ENCODE results near the gene BBLN.

- TF ChIP-seq, protein P1, sequence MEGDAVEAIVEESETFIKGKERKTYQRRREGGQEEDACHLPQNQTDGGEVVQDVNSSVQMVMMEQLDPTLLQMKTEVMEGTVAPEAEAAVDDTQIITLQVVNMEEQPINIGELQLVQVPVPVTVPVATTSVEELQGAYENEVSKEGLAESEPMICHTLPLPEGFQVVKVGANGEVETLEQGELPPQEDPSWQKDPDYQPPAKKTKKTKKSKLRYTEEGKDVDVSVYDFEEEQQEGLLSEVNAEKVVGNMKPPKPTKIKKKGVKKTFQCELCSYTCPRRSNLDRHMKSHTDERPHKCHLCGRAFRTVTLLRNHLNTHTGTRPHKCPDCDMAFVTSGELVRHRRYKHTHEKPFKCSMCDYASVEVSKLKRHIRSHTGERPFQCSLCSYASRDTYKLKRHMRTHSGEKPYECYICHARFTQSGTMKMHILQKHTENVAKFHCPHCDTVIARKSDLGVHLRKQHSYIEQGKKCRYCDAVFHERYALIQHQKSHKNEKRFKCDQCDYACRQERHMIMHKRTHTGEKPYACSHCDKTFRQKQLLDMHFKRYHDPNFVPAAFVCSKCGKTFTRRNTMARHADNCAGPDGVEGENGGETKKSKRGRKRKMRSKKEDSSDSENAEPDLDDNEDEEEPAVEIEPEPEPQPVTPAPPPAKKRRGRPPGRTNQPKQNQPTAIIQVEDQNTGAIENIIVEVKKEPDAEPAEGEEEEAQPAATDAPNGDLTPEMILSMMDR (conservative IDR thresholded peaks at IDR 0.05) = no peak
- no peak for TF ChIP-seq ZFX (IDR thresholded peaks at IDR 0.05)
Measured at GRCh38 chr9:128142061-128142460, 18.0 kb upstream of the BBLN start.
